EH (cell line): ENCODE data around the gene PGR.

Experiments
- DNase-seq: peaks from one replicate; pipeline ENCODE4 v3.0.0-alpha.2; 2015; ENCODE audit warnings: low read depth

The PGR gene

DNA sequence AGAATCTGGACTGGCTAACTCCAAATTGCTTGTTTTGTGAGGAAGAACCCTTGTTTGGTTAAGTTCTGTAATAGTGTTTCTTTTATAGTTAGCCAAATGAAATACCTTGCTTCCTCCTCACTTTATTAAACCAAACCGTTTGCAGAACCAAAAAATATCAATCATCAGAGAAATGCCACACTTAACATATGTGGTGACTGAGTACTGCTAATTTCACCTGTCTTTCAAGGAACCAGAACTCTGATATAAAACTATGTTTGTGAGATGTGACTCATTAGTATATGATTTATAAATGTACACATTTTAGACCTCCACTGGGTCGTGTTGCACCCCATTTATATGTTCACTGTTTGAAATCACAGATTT lies 119.9 kb downstream of the PGR start:
- DNase-seq: no peak

DNA sequence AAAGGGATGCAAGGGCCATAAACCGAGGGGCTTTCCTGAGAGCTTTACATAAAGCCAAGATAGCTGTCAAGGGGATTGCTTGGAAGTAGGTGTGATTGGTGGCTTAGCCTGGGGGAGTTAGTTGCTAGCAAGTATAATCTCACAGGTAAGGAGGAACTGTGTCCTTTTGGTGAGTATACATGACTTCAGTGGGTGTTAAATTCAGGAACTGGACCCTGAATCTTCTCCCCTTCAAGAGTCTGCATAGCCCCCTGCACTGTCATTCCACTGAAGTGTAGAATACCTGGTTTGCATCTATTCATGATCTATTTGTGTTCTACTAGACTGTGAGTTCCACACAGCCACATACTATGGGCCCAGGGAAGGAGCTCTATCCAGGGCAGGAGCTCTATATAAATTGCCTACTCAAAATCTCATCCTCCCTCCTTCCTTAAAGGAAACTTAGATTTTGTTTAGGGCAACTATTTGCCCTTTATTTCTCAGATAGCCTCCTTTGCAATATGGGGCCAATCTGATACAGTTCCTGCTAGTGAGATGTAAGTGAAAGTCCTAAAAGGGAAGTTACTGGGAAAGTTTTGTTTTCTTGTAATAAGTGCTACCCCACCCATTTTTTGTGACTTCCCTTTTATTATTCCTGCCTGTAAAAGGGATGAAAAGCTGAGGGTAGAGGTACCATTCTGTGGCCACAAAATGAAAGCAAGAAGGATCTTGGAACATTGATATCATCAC lies 120.5 kb downstream of the PGR start:
- no peak for DNase-seq

DNA sequence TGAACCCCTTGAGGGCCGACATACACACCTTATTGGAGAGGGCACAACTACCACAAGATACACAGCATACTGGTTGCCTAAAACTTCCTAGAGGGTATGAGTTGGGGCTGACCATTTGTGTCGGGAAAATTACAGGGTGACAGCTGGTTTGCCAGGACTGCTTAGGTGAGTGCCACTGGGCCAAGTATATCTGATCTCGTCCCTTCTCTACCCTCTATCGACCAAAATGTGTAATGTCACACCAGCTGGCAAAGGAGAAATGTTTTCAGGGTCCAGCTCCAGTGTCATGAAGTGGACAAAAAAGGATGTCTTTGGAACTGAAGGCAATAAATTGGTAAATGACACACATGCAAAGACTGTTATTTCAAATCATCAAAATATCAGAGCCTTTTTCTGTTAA lies 126.1 kb downstream of the PGR start:
- no peak for DNase-seq

DNA sequence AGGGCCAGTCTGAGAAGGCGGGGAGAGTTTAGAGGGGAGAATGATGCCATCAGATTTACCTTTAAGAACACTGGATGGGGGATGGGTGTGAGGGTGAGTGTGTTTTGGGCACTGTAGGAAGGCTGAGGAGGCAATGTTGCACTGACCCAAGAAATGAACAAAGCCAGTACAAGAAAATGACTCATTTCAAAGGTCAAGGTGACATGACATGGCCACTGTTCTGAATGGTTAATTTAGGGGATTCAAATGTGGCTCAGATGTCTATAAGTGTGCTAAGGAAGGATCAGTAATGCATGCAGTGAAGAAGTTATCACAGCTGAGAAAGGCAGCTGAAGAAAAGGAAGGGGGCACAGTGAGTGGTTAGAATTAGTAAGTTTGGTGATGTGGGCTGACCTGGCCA lies 129.9 kb downstream of the PGR start:
- DNase-seq: no peak

DNA sequence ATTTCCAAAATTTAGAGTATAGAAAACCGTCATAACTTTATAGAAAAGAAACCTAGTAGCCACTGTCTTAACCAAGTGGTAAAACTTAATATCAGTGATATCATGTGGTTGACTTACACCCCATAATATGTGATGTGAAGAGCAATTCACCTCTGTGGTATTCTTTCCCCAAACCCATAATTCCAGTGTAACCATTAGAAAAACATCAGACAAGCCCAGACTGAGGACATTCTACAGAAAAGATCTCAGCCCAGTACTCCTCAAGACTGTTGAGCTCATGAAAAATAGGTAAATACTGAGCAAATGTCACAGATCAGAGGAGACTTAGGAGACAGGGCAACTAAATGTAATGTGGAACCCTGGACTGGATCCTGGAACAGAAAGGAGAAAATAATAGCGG lies 134.6 kb downstream of the PGR start:
- DNase-seq: no peak

DNA sequence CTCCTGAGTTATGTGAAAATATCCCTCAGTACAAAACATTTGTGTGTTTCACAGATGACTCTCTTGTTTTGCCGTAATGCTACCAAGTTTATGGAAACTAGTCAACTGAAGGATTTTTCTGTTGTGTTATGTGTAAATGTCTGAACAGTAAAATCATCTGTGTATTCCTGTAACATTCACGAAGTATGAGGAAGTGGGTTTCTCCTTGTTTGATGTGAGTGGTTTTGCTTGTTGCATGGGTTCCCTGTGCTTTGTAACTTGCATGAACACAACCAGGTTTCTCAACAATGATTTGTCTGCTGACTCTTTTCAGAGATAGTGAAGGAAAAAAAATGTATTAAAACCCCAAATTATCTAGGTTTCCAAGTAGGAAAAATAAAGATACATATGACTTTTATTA lies 138.1 kb downstream of the PGR start:
- peak; percentile 12 for DNase-seq

DNA sequence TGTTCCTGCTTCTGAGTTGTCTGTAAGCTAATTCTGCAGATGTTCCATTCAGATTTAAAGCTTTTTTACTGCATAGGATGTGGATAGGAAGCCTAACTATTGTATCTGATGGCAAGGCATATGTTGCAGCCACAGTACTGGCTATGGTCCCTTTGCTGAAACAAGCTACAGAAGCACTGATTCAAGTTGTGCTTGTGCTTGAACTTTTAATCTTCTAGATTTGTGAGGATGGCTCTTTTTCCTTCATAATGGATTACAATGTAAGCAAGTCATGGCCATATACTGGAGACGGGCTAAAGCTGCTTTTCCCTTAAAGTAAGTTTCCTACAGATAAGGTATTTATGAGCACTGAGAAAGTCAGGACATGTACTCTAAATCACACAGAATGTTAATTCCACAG lies 138.7 kb downstream of the PGR start:
- no peak for DNase-seq

DNA sequence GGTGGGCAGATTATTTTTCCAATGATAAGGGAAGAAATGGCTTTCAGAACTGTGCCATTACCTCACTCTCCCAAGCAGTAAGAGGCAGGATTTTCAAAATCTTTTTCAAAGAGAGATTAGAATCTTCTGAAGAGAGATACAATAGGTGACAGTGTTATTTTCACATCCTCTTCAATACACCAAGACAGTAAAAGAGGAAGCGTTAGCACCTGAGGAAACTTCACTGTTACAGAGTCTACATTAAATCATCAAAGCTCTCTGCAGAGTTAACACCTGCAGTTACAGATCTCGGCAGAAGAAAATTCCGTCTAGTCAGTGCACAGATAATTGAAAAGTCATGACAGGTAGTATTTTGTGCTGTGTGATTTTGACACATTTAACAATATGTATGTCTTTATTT lies 144.9 kb downstream of the PGR start:
- no peak for DNase-seq

DNA sequence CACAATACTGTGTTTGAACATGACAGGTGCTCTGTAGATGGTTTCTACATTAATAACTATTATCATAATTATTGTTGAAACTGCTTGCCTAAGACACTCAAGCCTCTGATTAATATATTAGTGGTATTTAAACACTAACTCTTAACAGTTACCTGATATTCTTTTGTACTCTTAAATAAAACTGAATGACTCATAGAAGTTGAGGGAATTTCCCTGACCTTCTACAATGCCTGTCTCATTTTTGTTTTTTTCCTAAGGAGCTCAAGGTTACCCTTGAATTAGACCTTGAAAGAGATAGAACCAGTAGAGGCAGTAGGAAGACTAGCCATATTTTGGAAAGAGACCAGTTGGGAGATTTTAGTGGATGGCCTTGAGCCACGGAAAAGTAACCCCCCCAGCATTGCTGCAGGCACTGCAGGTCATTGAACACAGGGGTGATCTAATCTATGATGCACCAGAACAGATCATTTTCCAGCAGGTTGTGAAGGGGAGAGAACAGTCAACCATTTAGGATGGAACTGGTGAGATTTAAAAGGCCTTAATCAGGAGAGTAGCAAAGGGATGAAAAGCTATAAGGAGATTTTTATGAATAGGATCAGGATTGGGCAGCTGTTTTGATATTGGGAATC lies 148.3 kb downstream of the PGR start:
- DNase-seq: no peak

DNA sequence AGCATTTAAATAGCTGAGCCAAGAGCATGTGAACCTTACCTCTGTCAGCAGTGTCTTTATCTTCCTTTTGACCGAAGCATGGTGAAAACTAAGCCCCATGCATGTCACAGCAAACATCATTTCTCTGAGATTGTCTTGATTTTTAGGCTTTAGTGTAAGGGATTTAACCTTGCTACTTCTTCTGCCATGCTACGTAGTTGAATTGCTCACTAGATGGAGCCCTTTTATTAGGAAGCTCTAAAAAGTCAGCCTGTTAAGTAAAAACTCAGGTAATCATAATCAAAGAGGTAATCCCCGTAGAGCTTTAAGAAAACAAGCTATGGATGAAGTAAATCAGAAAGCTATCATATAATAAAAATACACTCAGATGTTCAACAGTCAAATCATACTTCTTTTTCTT lies 149.5 kb downstream of the PGR start:
- no peak for DNase-seq
